ENCODE measurements around the gene TNFSF12.

The TNFSF12 gene

DNA sequence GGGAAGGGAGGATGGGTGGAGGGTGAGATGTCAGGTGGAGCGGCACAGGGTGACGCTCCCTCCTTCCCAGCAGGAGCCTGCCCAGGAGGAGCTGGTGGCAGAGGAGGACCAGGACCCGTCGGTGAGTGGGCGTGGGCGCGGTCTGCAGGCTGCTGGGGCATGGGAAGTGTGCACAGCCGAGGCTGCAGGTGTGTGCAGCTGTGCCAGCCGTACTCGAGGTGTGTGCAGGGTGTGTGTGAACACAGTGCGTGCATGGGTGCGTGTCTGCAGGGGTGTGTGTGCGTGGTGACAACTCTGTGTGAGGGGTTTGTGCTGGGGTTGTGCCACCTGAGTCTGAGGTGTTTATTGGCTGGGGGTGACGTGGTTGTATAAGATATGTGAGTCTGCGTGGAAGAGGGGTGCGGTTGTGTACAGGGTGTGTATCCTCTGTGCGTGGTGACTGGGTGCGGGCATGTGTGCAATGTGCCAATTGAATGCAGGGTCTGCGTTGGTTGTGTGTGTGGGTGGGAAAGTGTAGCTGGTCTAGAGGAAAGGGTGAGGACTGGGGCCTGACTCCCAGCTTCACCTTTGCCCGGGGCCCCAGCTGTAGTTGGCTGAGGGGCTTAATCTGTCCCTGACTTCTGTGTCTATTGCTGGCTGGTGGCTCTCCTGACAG is 670 bp downstream of the TNFSF12 start:
- DNase-seq: no peak

DNA sequence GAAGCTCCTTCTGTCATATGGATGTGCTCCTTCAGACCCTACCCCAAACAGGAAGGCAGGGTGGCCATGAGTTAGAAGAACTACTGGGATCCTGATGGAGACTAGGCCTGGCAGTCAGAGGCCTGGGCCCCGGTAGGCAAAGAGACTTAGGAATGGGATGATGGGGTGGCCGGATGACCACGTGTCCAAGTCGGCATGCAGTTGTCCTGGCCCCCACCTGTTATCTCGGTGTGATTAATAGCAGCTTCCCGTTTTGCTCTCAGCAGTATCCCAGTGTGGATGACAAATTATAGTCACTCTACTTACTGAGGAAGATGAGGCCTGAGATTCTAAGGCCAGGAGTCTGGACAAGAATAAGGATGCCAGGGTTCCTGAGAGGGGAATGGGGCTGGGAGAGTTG is 1.5 kb downstream of the TNFSF12 start:
- DNase-seq: no peak

DNA sequence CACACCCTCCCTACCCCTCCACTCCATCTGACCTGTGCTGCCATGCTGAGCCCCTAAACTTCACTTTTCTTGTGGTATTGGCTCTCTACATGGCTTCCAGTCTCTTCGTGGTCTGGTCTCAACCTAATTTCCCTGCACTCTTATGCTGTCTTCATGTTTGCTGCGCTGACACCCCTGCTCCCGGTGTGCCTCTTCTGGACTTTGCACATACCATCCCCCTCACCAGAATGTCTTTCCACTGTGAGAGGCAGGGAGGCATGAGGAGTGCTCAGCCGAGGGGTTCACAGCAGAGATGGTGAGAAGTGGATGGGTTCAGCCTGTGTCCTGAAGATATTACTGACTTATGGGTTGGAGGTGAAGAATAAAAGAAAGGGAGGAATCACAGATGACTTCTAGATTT is 2.5 kb downstream of the TNFSF12 start:
- DNase-seq: no peak

DNA sequence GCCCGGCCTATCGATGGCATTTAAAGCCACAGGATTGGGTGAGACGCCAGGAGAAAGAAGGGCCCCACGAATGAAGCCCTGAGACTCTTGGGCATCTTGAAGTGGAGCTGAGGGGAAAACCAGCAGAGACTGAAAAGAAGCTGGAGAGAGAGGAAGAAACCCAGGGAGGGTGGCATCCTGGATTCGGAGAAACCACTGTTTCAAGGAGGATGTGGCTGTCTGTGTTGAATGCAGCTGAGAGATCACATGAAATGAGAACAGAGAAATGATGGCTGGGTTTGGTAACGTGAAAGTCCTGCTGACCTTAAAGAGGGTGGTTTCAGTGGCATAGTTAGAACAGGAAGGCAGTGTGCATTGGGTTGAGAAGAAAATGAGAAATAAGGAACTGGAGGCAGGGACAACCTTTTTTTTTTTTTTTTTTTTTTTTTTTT is 3.8 kb downstream of the TNFSF12 start:
- DNase-seq: peak; percentile 96

DNA sequence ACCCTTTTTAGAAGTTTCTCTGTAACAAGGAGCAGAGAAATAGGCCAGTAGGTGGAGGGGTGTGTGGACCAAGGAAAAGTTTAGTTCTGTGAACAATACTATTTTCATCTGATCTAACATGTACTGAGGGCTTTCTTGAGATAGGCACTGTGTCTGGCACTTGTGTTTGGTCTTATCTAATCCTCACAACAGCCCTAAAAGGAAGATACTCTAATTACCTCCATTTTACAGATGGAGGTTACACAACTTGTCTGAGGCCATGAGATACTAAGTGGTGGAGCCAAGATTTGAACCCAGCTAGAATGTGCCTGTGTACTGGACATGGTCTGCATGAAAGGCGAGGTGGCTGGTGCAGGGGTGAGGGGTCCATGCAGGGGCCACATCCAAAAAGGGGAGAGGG is 4.5 kb downstream of the TNFSF12 start:
- DNase-seq: no peak

DNA sequence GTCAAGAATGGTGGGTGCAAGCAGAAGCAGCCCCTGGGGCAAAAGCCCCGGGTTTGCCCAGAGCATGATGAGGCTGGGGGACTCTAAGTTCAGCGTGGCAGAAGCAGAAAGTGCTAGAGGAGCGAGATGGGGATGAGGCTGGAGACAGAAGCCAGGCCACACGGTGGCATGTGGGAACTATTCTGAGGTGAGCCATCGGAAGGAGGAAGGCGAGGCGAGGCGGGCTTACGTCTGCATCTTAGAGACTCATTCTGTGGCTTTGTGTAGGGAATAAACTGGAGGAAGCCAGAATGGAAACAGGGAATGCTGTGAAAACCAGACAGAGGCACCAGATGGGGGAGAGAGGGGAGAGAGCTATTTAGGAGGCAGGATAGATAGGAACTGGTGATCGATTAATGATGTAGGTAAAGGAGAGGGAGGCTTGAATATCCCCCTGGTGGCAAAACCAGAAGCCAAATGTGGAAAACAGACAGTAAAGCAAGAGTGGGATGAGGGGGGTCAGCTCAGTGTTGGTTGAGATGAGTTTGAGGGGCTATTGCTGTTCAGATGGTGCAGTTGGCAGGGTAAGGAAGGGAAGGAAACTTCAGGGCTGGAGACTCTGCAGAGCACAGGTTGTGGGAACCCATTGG is 6.6 kb downstream of the TNFSF12 start:
- no peak for DNase-seq

DNA sequence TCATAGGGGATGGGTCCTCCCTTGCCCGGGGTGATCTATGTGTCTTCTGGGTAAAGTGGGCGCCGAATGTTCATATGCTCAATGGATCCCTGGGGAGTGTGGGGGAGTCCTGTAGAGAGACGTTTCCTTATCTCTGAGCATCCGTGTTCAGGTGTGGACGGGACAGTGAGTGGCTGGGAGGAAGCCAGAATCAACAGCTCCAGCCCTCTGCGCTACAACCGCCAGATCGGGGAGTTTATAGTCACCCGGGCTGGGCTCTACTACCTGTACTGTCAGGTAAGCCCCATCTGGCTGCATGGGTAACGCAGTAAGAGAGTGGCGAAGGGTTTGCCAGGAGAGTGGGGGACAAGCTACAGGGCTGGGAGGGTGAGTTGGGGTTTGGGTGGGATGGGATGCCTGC is 7.8 kb downstream of the TNFSF12 start:
- DNase-seq: no peak

DNA sequence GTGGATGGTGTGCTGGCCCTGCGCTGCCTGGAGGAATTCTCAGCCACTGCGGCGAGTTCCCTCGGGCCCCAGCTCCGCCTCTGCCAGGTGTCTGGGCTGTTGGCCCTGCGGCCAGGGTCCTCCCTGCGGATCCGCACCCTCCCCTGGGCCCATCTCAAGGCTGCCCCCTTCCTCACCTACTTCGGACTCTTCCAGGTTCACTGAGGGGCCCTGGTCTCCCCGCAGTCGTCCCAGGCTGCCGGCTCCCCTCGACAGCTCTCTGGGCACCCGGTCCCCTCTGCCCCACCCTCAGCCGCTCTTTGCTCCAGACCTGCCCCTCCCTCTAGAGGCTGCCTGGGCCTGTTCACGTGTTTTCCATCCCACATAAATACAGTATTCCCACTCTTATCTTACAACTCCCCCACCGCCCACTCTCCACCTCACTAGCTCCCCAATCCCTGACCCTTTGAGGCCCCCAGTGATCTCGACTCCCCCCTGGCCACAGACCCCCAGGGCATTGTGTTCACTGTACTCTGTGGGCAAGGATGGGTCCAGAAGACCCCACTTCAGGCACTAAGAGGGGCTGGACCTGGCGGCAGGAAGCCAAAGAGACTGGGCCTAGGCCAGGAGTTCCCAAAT is 8.4 kb downstream of the TNFSF12 start:
- DNase-seq: no peak

DNA sequence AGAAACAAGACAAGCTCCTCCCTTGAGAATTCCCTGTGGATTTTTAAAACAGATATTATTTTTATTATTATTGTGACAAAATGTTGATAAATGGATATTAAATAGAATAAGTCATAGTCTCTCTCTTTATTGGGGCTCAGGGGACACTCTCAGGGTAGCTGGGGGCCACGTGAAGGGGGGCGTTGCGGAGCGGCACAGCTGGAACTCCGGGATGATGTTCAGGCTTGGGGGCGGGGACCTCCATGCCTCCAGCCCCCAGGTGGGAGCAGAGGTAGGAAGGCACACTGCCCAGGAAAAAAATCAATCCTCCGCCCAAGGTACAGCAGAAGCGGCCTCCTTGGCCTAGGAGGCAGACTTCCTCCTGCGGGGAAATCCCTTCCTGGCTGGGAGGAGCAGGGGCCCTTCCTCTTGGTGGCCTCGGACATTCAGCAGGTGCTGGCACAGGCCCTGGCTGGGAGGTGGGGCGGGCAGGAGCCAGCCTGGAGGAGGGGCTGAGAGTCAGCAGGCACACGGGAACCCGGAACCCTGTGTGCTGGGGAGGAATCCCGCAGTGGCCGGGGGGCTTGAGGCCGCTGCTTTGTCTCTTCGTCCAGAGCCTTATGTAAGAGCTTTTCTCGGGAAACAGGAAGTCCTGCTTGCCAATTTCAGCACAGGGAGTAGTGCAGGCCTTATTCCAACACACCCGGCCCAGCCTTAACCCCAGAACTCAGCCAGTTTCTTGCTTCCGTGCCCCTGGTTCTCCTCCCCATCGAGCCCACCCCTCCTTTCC is 9.1 kb downstream of the TNFSF12 start:
- peak; percentile 80 for DNase-seq

DNA sequence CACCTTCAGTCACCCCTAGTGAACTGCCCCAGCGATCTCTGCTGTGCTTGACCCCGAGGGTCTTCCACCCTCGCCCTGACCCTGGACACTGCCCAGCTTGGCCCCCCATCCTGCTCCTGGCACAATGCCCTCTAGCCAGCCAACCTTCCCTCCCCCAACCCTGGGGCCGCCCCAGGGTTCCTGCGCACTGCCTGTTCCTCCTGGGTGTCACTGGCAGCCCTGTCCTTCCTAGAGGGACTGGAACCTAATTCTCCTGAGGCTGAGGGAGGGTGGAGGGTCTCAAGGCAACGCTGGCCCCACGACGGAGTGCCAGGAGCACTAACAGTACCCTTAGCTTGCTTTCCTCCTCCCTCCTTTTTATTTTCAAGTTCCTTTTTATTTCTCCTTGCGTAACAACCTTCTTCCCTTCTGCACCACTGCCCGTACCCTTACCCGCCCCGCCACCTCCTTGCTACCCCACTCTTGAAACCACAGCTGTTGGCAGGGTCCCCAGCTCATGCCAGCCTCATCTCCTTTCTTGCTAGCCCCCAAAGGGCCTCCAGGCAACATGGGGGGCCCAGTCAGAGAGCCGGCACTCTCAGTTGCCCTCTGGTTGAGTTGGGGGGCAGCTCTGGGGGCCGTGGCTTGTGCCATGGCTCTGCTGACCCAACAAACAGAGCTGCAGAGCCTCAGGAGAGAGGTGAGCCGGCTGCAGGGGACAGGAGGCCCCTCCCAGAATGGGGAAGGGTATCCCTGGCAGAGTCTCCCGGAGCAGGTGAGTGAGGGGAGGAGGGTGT is 9.9 kb downstream of the TNFSF12 start, which contains the start of gene TNFSF13:
Gene TNFSF13, plus strand, starts transcription at position 207 of the 776 bp plus-strand sequence. Its CDS starts 290 bp downstream, at position 497.
- DNase-seq: peak; percentile 66

DNA sequence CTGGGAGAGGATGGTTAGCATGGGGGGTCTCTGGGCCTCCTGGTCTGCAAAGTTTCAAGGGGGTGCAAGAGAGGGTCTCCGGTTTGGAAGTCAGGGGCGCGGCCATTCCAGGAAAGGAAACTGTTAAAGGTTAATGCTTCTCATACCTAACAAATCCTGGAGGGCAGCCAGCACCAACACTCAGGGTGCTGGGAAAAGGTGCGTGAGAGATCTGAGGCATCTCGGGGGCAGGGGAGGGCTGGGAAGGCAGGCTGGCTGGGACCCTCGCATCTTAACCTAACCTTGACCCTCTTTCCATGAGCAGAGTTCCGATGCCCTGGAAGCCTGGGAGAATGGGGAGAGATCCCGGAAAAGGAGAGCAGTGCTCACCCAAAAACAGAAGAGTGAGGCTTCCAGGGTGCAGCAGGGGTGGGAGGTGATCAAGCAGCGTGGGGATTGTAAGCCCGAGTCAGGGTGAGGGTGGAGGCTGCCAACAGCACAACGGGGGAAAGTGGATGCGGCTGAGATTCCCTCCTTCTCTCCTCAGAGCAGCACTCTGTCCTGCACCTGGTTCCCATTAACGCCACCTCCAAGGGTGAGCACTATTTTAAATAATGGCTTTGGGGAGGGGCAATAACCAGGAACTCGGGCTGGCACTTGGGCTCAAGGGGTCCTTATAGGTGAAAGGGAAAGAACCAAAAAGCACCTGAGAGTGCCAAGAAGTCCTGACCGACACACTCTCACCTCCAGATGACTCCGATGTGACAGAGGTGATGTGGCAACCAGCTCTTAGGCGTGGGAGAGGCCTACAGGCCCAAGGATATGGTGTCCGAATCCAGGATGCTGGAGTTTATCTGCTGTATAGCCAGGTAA is 10.7 kb downstream of the TNFSF12 start:
- no peak for DNase-seq

DNA sequence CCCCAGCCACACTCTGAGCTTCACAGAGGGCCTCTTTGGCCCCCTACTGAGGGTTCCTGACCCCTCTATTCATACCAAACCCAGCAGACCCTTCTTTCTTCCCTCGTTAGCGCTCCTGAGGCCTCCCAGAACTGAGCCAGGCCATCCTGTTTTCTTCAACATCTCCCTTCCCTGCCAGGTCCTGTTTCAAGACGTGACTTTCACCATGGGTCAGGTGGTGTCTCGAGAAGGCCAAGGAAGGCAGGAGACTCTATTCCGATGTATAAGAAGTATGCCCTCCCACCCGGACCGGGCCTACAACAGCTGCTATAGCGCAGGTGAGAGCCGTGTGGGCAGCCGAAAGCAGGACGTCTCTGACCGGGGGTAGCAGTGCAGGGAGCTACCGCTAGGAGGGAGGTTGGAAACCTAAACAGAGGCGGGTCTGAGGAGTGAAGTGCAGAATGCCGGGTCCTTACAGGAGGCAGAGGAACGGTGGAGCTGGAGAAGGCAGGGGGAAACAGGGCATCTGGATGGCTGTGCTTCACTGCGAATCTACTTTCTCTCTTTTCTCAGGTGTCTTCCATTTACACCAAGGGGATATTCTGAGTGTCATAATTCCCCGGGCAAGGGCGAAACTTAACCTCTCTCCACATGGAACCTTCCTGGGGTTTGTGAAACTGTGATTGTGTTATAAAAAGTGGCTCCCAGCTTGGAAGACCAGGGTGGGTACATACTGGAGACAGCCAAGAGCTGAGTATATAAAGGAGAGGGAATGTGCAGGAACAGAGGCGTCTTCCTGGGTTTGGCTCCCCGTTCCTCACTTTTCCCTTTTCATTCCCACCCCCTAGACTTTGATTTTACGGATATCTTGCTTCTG is 11.5 kb downstream of the TNFSF12 start:
- DNase-seq: peak; percentile 63

DNA sequence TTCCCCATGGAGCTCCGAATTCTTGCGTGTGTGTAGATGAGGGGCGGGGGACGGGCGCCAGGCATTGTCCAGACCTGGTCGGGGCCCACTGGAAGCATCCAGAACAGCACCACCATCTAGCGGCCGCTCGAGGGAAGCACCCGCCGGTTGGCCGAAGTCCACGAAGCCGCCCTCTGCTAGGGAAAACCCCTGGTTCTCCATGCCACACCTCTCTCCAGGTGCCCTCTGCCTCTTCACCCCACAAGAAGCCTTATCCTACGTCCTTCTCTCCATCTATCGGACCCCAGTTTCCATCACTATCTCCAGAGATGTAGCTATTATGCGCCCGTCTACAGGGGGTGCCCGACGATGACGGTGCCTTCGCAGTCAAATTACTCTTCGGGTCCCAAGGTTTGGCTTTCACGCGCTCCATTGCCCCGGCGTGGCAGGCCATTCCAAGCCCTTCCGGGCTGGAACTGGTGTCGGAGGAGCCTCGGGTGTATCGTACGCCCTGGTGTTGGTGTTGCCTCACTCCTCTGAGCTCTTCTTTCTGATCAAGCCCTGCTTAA is 12.2 kb downstream of the TNFSF12 start:
- peak; percentile 82 for DNase-seq

DNA sequence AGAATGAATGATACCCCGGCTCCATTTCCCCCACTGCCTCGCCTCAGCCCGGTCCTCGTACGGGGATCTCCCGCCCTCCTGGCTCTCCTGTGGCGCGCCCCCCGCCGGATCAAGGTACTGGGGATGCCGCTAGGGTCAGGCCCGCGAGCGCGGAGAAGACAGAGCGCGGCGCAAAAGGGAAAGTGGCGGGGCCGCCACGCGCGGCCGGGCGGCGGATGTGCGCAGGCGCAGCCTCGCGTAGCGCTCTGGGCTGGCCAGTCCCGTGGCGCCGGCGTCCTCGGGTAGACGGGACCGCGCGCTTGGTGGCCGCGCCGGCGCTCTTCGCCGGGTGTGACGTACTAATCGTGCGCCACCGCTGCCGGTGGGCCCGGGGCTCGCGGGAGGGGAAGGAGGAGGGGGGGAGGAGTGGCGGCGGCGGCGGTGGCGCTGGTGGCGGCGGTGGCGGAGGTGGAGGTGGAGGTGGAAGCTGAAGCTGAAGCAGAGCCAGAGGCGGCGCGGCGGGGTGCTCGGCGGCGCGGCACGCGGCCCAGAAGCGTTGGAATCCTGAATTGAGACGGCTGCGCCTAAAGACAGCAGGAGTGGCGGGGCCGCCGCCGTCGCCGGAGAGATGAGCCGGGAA is 12.8 kb downstream of the TNFSF12 start, which contains the start of gene SENP3:
Gene SENP3, plus strand, starts transcription at position 331 of the 619 bp plus-strand sequence. CDS start 1,158 bp downstream, outside the sequence.
- peak; percentile 93 for DNase-seq

DNA sequence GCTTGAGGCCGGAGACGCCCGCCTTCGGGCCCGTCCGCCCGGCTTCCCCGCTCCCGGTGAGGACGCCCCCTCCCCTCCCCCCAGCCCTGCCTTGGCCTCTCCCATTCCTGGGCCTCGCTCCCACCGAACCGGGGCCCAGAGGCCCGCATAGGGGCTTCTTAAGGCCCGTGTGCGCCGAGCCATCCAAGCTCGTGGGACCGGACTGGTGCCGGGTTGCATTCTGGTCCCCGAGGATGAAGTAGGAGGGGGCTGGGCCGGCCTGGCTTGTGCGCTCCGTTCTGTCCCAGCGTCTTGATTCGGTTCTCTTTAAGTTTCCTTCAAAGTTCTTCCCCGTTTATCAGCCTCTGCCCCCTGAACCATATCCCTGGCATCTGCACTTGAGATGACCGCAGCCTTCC is 13.3 kb downstream of the TNFSF12 start:
- DNase-seq: no peak

DNA sequence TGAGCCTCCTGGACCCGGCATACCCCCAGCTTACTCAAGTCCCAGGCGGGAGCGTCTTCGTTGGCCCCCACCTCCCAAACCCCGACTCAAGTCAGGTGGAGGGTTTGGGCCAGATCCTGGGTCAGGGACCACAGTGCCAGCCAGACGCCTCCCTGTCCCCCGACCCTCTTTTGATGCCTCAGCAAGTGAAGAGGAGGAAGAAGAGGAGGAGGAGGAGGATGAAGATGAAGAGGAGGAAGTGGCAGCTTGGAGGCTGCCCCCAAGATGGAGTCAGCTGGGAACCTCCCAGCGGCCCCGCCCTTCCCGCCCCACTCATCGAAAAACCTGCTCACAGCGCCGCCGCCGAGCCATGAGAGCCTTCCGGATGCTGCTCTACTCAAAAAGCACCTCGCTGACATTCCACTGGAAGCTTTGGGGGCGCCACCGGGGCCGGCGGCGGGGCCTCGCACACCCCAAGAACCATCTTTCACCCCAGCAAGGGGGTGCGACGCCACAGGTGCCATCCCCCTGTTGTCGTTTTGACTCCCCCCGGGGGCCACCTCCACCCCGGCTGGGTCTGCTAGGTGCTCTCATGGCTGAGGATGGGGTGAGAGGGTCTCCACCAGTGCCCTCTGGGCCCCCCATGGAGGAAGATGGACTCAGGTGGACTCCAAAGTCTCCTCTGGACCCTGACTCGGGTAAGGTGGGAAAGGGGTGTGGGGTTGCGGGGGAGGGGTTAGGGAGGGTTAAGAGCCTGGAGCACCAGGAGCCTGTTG is 14.4 kb downstream of the TNFSF12 start:
- no peak for DNase-seq

DNA sequence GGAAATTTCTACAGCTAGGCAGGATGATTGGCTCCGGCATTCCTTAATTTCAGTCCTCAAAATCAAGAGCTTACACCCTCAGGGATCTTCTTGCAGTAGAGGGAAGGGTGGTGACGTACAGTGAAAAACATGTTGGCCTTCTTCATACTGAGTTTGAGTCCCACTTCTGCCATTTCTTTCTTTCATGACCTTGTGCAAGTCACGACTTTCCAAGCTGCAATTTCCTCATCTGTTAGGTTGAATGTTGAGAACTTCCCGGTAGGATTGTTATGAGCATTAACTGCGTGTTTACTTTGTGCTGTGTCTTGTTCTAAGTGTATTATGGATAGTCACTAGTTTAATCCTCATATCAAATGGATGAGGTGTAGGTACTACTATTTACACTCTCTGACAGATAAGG is 20.7 kb downstream of the TNFSF12 start:
- peak; percentile 71 for DNase-seq

DNA sequence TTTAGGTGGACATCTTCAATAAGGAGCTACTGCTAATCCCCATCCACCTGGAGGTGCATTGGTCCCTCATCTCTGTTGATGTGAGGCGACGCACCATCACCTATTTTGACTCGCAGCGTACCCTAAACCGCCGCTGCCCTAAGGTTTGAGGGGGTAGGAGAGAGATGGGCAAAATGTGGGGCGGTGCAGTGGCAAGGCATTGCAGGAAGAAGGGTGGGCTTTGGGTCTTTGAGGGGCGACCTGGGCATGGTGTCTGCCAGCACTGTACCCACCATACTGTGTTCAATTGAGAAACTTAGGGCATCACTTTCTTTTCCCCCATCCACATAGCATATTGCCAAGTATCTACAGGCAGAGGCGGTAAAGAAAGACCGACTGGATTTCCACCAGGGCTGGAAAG is 21.5 kb downstream of the TNFSF12 start:
- DNase-seq: no peak

DNA sequence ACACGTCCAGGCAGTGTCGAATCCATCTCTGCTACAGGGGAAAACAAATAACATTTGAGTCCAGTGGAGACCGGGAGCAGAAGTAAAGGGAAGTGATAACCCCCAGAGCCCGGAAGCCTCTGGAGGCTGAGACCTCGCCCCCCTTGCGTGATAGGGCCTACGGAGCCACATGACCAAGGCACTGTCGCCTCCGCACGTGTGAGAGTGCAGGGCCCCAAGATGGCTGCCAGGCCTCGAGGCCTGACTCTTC is 23.4 kb downstream of the TNFSF12 start:
- DNase-seq: no peak
